HG03175 (cell line): ENCODE data around the gene ASTN2.

ENCODE experiments used
- ATAC-seq: cut with Tn5 transposase; IDR thresholded peaks from one replicate; pipeline ENCODE4 v1.9.1; 2021; ENCODE audit warnings: mild to moderate bottlenecking, moderate library complexity; ENCODE audit not compliant: unreplicated experiment

The ASTN2 gene

GRCh38 chr9:117030254-117030768, 384.5 kb downstream of the ASTN2 start:
- no peak for ATAC-seq

DNA sequence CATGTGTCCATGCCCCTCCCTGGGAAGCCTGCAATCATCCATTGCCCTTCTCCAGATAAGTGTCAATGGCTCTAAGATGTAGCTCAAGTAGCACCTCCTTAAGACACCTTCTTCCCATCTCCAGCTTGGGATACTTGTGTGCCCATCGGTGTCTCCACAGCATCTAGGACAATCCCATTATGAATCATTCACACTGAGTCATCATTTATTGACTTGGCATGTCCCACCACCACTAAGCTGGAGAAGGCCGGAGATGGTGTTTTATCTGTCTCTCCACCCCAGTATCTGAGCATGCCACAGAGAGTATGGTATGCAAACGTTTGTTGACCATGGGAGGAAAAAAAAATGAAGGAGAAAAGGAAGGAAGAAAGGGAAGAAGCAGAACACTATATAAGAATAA, 385.5 kb downstream of the ASTN2 start:
- ATAC-seq: no peak

DNA sequence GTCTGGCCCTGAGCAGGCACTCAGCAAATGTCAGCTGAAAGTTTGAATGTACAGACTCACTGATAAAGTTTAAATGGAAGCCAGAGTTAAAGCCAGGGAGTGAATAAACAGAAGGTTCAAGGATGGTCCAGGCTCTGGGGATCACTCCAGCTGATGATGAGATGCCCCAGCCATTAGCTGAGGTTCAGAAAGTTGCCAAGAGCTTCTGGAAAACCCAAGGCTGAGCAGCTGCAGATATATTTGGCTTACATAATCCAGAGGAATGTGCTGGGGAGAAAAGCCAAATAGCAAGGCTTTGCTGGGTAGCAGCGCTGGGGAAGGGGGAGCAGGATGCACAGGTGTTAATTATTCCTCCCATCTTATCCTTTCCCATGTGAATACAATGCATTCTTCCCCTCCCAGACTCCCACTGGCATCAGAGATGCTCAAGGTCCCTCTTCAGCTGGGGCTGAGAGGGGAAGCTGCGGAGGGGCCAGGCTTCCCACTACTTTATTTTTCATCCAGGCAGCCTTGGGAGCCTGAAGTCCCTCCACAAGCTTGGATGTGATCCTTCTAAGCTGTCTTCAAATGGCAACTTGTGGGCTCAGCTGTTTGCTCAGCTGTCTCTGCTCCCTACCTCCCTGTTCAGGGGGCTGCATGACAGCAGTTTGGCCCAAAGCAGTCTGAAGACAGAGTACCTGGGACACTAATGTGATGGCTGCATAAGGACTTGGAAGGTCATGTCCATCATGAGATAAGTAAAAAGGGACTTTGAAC, 386.6 kb downstream of the ASTN2 start:
- ATAC-seq: no peak

GRCh38 chr9:117021906-117022305, 393.0 kb downstream of the ASTN2 start:
- ATAC-seq: no peak

DNA sequence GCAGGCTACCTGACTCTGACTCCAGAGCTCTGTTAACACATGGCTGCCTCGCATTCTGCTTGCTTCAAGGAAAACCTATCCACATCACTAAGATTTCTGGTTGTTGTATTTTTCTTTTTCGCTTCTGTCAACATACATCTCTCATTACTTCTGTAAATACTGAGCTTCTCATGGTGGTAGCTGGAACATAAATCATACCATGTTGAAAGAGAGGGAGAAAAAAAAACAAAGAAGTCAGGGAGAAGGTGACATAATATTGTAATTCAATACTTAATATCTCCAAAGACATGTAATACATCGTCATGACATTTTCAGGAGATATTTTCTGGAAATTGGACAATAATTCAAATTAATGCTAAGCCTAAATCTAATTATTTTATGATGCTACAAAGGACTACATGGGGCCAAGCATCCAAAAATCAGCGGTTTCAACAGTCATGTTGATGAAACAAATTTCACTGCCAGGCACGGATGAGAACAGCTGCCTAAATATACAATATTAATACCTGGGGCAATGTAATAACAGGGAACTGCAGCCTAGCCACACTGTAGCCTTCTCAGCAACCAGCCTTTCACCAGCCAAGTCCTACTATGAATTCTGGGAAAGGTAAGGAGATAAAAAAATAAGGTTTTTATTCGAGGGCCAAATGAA, 395.8 kb downstream of the ASTN2 start:
- ATAC-seq: no peak

DNA sequence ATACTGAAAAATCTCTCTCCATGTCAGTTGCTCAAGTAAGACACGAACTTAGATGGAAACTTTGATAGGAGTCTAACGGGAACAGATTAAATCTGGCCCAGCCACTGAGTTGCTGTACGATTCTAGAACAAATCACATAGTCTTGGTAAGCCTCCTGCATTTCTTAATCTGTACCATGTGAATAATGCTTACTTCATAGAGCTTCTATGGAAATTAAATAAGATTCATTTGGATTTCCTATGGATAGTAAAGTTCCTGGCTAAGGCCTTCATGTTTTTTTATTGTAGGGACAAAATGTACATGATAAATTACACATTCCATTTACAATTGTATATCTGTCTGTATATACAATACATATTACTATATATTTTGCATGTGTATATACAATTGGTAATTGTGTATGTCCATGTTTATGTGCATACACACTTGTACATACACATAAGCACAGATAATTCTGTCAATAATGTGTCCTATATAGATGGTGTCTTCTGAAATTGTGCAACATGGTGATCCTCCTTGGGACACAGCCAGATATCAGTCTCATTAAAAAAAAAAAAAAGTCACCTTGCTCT, 397.4 kb downstream of the ASTN2 start:
- ATAC-seq: no peak

DNA sequence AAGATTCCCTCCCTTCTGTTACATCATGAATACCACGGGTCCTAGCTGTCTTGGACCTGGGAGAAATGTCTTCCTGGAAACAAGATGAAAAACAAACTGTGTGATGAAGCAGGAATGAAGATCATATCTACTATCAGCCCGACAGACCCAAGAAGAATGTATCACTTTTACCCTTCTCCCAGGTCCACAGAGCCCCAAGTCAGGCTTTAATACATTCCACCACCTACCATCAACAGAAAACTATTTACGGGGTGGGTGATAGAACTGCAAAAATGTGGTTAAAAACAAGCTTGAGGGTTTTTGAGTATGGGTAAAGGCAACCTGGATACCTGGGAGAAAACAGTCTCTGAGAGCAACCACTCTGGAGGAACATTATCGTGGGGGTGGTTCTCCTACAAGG, 400.8 kb downstream of the ASTN2 start:
- ATAC-seq: no peak

DNA sequence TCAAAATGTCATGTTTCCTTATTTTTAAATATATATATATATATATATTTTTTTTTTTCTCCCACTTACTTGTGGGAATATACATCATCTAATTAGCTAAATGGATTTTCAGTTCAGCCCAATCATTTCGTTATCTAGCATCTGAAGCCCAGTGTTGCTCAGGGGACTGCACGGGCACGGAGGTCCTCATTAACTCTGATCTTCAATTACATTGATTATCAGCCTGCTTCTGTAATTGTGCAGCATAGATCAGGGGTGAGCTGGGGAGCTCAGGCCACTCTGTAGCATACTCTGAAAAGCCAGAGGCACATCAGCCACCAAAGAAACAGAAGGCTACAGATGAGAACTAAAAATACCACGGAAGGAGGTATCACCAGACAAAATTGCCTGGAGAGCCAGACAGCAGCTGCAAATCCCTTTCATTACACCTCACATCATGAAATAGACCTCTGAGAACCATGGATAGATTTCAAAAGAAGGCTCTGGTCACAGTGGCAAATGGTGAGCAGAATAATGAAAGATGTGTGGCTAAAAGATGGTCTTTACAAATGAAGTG, 401.3 kb downstream of the ASTN2 start:
- ATAC-seq: no peak

DNA sequence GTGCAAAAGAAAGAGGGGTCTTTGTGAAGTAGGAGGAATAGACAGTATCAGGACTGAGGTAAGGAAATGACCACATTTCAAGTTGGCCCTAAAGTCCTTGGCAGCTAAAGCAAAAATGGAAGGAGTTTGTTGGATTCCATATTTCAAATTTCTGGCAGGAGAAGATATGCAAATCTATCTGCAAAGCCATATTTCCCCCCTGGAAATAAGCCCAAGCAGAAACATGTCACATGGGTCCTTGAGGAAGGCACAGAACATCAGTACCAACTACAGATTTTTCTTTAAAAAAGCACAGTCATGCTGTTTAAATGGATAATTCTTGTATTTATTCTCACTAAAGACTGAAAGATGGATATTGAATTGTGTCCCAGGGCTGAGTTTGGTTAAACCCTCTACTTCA, 404.8 kb downstream of the ASTN2 start:
- ATAC-seq: no peak

DNA sequence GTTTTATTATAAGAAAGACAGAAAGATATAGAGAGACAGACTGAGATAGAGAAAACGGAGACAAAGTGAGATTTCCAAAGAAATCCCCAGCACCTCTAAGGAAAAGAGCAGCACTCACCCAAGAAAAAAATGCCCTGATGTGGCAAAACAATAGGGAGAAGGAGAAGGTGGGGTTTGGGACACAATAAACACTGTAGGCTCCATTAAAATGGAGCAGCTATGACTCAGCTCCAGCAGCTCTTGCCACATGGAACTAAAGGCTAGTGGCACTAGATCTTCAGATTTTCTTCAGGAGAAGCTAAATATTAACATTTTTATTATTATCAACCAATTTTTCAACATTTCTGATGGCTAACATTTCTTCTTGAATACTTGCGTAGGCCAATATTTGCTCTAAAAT, 406.0 kb downstream of the ASTN2 start:
- no peak for ATAC-seq

DNA sequence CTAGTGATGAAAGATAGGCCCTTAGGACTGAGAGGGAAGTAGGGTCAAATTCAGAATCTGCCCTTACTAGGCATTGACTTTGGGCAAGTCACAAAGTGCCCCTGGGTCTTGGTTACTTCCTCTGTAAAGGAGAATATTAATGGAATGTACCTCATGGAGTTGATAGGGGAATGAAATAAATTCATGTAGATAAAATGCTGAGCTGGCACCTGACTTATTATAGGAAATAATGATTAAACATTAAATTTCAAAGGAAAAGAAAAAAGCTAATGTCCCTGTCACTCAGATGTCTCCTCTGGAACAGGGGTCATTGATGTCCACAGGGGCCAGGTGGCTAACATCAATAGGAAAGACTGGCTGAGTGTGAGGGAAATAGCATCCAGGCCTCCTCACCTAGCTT, 406.4 kb downstream of the ASTN2 start:
- ATAC-seq: no peak

- ATAC-seq: no peak
Observed at GRCh38 chr9:117002686-117003085, 412.2 kb downstream of the ASTN2 start.

- ATAC-seq: no peak
Observed at GRCh38 chr9:117000834-117001233, 414.0 kb downstream of the ASTN2 start.

DNA sequence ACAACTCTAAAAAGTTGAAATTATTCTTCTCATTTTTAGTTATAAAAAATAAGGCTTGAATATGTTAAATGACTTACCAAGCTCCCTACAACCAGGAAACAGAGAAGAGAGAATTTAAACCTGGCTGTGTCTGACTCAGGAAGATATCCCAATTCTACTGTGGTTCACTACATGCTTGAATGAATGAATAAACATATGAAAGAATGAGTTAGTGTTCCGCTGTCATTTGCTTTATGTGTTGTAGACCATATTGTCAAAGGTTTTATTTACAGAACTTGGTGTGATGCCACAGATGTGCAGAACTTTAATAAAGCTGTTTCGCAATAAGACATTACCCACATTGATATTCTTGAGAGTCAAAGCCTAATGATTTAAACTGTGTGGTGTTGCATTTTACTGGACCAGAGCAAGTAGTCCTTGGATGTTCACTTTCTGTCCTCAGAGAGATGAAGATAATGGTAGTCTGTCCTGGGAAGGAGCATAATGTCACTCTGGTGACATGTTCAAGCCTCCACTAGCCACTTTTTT, 414.6 kb downstream of the ASTN2 start:
- no peak for ATAC-seq

- ATAC-seq: no peak
Observed at GRCh38 chr9:116998305-116998704, 416.6 kb downstream of the ASTN2 start.

- ATAC-seq: no peak
Observed at GRCh38 chr9:116992865-116993264, 422.0 kb downstream of the ASTN2 start.

DNA sequence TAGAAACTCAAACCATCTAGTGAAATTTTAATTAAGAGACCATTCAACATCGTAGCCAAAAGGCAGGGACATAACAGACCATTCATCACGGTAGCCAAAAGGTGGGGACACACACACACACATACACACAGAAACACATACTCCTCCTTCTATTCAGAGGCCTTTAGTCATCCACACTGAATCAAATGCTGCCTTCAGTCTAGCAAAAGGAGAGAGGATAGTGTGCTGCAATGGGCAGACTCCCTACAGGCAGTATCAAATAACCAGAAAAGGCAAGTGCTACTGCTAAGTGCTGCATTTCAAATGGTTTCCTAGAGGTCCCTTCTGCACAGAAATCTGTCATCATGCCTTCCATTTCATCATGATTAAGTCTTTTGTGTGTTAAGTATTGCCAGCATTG, 423.8 kb downstream of the ASTN2 start:
- no peak for ATAC-seq

DNA sequence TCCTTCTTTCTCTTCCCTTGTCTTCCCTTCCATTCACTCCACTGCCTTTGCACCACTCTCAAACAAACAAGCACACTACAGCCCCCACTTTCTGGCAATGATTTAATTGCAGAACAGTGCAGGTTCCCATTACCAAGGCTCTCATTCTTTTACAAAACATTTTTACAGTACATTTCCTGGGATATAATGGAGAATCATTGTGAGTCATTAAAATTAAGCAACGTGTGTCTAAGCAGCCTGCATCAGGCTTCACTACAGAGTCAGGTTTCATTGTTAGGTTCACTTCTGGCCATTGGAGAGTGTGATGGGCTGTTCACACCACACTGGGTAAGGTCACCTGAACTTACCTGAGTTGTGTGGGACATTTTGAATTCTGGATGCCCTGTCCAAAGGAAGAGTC, 424.3 kb downstream of the ASTN2 start:
- no peak for ATAC-seq

DNA sequence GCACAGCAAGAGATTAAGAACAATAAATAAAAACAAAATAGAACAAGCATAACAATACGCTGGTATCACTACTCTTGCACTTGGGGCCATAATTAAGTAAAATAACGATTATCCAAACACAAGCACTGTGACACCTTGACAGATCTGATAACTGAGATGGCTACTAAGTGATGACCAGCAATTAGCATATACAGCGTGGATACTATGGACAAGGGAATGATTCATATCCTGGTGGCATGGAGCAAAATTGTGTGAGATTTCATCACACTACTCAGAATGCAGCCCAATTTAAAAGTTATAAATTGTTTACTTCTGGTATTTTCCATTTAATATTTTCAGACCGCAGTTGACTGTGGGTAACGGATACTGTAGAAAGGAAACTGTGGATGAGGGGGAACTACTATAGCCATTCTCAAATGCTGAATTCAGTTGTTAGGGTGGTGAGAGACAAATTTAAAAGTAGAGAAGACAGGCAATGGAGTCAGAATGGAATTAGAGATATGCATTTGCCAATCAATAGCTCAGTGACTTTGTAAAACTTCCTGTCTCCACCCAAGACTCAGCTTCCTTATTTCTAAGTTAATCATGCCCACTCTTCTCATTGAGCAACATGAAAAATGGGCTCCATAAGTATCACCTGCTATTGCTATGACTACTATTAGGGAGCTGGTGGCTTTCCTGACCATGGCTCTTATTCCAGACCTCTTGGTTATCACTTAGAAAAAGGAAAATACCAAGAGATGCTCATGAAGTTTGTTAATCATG, 427.0 kb downstream of the ASTN2 start:
- no peak for ATAC-seq

GRCh38 chr9:116986015-116986414, 428.8 kb downstream of the ASTN2 start:
- ATAC-seq: no peak

GRCh38 chr9:116985596-116985995, 429.3 kb downstream of the ASTN2 start:
- ATAC-seq: no peak
